SK-N-SH (cell line): ENCODE measurements around the gene NOB1. TPM values are rescaled to one million over a fixed set of nuclear protein-coding genes. Genes with fewer than 3 reads are reported as not detected.

ENCODE experiments used
- CTCF ChIA-PET: fragments of 300-600, 350-600 bp; formaldehyde crosslinking; extraction: SDS; loops from one replicate; lab custom pipeline; 2021; lab: Yijun Ruan, JAX
- POLR2A ChIA-PET: fragments of 350-600 bp; sonication (Branson Sonifier 250); formaldehyde crosslinking; extraction: SDS; loops from one replicate; lab custom pipeline; 2020; ENCODE audit warnings: antibody characterized with exemption, inconsistent platforms; lab: Yijun Ruan, JAX
- DNase-seq: peaks from one replicate; pipeline ENCODE4 v3.0.0; 2012
- H2AFZ ChIP-seq: fragments of 200-600 bp; sonication (generic); 2 replicates; pipeline ENCODE4 v1.8.1; 2016; ENCODE audit warnings: antibody characterized with exemption, mild to moderate bottlenecking, low read depth
- H3F3A ChIP-seq: fragments of 200-600 bp; sonication (generic); replicated peaks from 2 replicates; pipeline ENCODE3; 2016; ENCODE audit warnings: antibody characterized with exemption, mild to moderate bottlenecking; ENCODE audit not compliant: insufficient read depth
- H3K27ac ChIP-seq, 2 experiments: fragments of 200-500 bp in 1 of 2; fragments of 200-600 bp in 1 of 2; sonication (Bioruptor generic) in 1 of 2; sonication (generic), shearing (Covaris generic) in 1 of 2; 2 replicates each; pipeline versions ENCODE4 v1.5.1 to v1.6.1; 2014 to 2016; ENCODE audit warnings: low read depth in 2 of 2, inconsistent platforms in 1 of 2, low read length in 1 of 2, mild to moderate bottlenecking in 1 of 2, mixed read lengths in 1 of 2
- H3K27me3 ChIP-seq: fragments of 200-600 bp; sonication (generic), shearing (Covaris generic); 2 replicates; pipeline ENCODE4 v1.6.1; 2016; ENCODE audit warnings: mixed run types; ENCODE audit not compliant: insufficient read depth
- H3K36me3 ChIP-seq, 2 experiments: fragments of 200-500 bp in 1 of 2; fragments of 200-600 bp in 1 of 2; sonication (Bioruptor generic) in 1 of 2; sonication (generic) in 1 of 2; replicated peaks in 1 of 2; 2 replicates each; pipeline versions ENCODE3 to v1.5.1; 2014 to 2016; ENCODE audit warnings: low read length in 1 of 2, mild to moderate bottlenecking in 1 of 2; ENCODE audit not compliant: insufficient read depth in 2 of 2, control insufficient read depth in 1 of 2
- H3K4me1 ChIP-seq, 2 experiments: fragments of 200-500 bp in 1 of 2; fragments of 200-600 bp in 1 of 2; sonication (Bioruptor generic) in 1 of 2; sonication (generic), shearing (Covaris generic) in 1 of 2; 2 replicates each; pipeline versions ENCODE4 v1.5.1 to v1.6.1; 2014 to 2016; ENCODE audit warnings: low read depth in 1 of 2, low read length in 1 of 2, mixed run types in 1 of 2; ENCODE audit not compliant: insufficient read depth in 2 of 2, control insufficient read depth in 1 of 2
- H3K4me2 ChIP-seq: fragments of 200-600 bp; sonication (generic), shearing (Covaris generic); 2 replicates; pipeline ENCODE4 v1.6.1; 2017; ENCODE audit warnings: mixed run types
- H3K4me3 ChIP-seq, 2 experiments: fragments of 200-500 bp in 1 of 2; fragments of 200-600 bp in 1 of 2; sonication (Bioruptor generic) in 1 of 2; sonication (generic), shearing (Covaris generic) in 1 of 2; 2 replicates each; pipeline versions ENCODE4 v1.5.1 to v1.8.1; 2014 to 2016; ENCODE audit warnings: low read depth in 2 of 2, inconsistent platforms in 1 of 2, low read length in 1 of 2, mild to moderate bottlenecking in 1 of 2, mixed read lengths in 1 of 2, moderate library complexity in 1 of 2
- H3K79me2 ChIP-seq: fragments of 200-600 bp; sonication (generic); 2 replicates; pipeline ENCODE4 v1.8.1; 2017; ENCODE audit warnings: mild to moderate bottlenecking; ENCODE audit not compliant: insufficient read depth
- H3K9ac ChIP-seq: fragments of 200-600 bp; sonication (generic); 2 replicates; pipeline ENCODE4 v1.6.1; 2017; ENCODE audit warnings: mixed run types
- H3K9me2 ChIP-seq: fragments of 200-600 bp; sonication (generic); 2 replicates; pipeline ENCODE4 v1.6.1; 2017; ENCODE audit warnings: mixed run types
- H3K9me3 ChIP-seq: fragments of 200-600 bp; sonication (generic); 2 replicates; pipeline ENCODE4 v1.6.1; 2017; ENCODE audit warnings: mixed run types, mild to moderate bottlenecking, moderate library complexity
- H4K20me1 ChIP-seq: fragments of 200-600 bp; sonication (generic); 2 replicates; pipeline ENCODE4 v1.6.1; 2017; ENCODE audit warnings: mild to moderate bottlenecking, mixed run types; ENCODE audit not compliant: insufficient read depth
- CHD2 ChIP-seq: fragments of 150-350 bp; IDR thresholded peaks from 2 replicates; pipeline ENCODE4 v1.6.1; 2018; ENCODE audit warnings: low read length; ENCODE audit not compliant: partially characterized antibody
- ELF1 ChIP-seq: IDR thresholded peaks from 2 replicates; pipeline ENCODE4 v1.4.0; 2012
- JUND ChIP-seq: IDR thresholded peaks from 2 replicates; pipeline ENCODE4 v1.4.0; 2012
- MXI1 ChIP-seq: IDR thresholded peaks from 2 replicates; pipeline ENCODE4 v1.6.1; 2012; ENCODE audit warnings: mild to moderate bottlenecking, low read depth, low read length, improper control_type of control experiment
- NFIC ChIP-seq: IDR thresholded peaks from 2 replicates; pipeline ENCODE4 v1.4.0; 2012; ENCODE audit warnings: borderline replicate concordance
- PBX3 ChIP-seq: IDR thresholded peaks from 2 replicates; pipeline ENCODE4; 2012
- RCOR1 ChIP-seq: fragments of 150-350 bp; IDR thresholded peaks from 2 replicates; pipeline ENCODE4 v1.6.1; 2017; ENCODE audit warnings: antibody characterized with exemption, low read length
- REST ChIP-seq: IDR thresholded peaks from 2 replicates; pipeline ENCODE4 v1.6.1; 2012; ENCODE audit warnings: mild to moderate bottlenecking, low read depth, low read length, moderate library complexity
- SIN3A ChIP-seq: IDR thresholded peaks from 2 replicates; pipeline ENCODE4 v1.6.1; 2012; ENCODE audit warnings: low read depth, mild to moderate bottlenecking, low read length, moderate library complexity, borderline replicate concordance
- SMC3 ChIP-seq: IDR thresholded peaks from 2 replicates; pipeline ENCODE4 v1.6.1; 2012; ENCODE audit warnings: low read depth, low read length, improper control_type of control experiment
- YY1 ChIP-seq: IDR thresholded peaks from 2 replicates; pipeline ENCODE4 v1.4.0; 2012; ENCODE audit warnings: low read depth, mild to moderate bottlenecking
- ZBTB33 ChIP-seq: IDR thresholded peaks from 2 replicates; pipeline ENCODE4 v1.4.0; 2012; ENCODE audit warnings: low read depth, borderline replicate concordance
- WGBS: methylation state at CpG from one replicate; pipeline ENCODE4 v1.1.6; 2017; ENCODE audit warnings: low lambda C conversion rate; 5-methylcytosine and 5-hydroxymethylcytosine counted together
- polyA plus RNA-seq, 3 experiments: library from polyadenylated mRNA; depleted of rRNA; stranded (reverse); fragments of >200 nt; gene quantifications; 2 replicates each; pipeline ENCODE4 v1.2.3, GENCODE V29; 2012

The NOB1 gene
- polyA plus RNA-seq, 1 of the 3 experiments (the other 2 are of a cell fraction) = 86.3 TPM

GRCh38 chr16:69756705-69757104 is 2.0 kb upstream of the NOB1 start:
- Histone ChIP-seq H3K9ac (no peak overlapping the region), H3K36me3 (peaks cover 0 to 9% of the 10 kb centered on the region in 2 experiments), H3K27ac (no peak overlapping the region), H3K27me3 (no peaks in the 10 kb centered on the region), H3K4me3 (no peak overlapping the region), H3K79me2 (peaks cover 30% of the 10 kb centered on the region), H4K20me1 (no peaks in the 10 kb centered on the region), H3K4me1 (peaks cover 0 to 2% of the 10 kb centered on the region in 2 experiments; a peak in 2 of 4 replicates), H3K4me2 (no peak overlapping the region), H2AFZ (no peak overlapping the region), H3K9me3 (no peaks in the 10 kb centered on the region), H3F3A (peaks cover 11% of the 10 kb centered on the region), H3K9me2 (no peaks in the 10 kb centered on the region)
- 92% methylated on average over 10 of the region's 10 CpGs for WGBS
- CTCF ChIA-PET = interaction anchor here (2.3 to 6.2 kb wide), 3 partner anchors 46 to 360 kb away, joined by 7 to 67 read pairs (median 32); no protein-coding TSS in a partner anchor
- no peak for DNase-seq
- TF ChIP-seq ZBTB33 = no peak
- no peak for TF ChIP-seq YY1
- TF ChIP-seq NFIC = no peak
- no peak for TF ChIP-seq RCOR1
- no peak for TF ChIP-seq SIN3A
- no peak for TF ChIP-seq SMC3
- POLR2A ChIA-PET = no interaction called here

GRCh38 chr16:69754143-69754468 is 620 bp downstream of the NOB1 start:
- H3K9me2 ChIP-seq = no peaks in the 10 kb centered on the region
- CTCF ChIA-PET = interaction anchor here (0.6 to 6.2 kb wide), 36 partner anchors 8 to 405 kb away, joined by 3 to 67 read pairs (median 5); partner anchors contain the start of gene NQO1
- 31% methylated on average over 4 of the region's 4 CpGs for WGBS

More at GRCh38 chr16:69754143-69754468, 620 bp downstream of the NOB1 start:
- H3K4me2 ChIP-seq = peak overlapping the region; percentile 89
- peaks cover 0 to 2% of the 10 kb centered on the region in 2 experiments; a peak in 2 of 4 replicates for H3K4me1 ChIP-seq
- H3K27ac ChIP-seq = peak overlapping the region; percentile 40 to 45; a peak in 2 of 4 replicates
- no peaks in the 10 kb centered on the region for H3K9me3 ChIP-seq
- peaks cover 55% of the 10 kb centered on the region for H3K79me2 ChIP-seq
- no peaks in the 10 kb centered on the region for H3K27me3 ChIP-seq
- peak overlapping the region; percentile 84 for H3K9ac ChIP-seq
- TF ChIP-seq JUND (no peak), MXI1 (no peak), ELF1 (no peak), REST (no peak), RCOR1 (no peak), CHD2 (no peak), PBX3 (no peak)
- peak overlapping the region; percentile 86 to 98 for H3K4me3 ChIP-seq
- peaks cover 11 to 30% of the 10 kb centered on the region in 2 experiments for H3K36me3 ChIP-seq
- DNase-seq = no peak
- H4K20me1 ChIP-seq = no peaks in the 10 kb centered on the region
- POLR2A ChIA-PET = interaction anchor here (1.0 to 1.5 kb wide), 6 partner anchors 9 to 358 kb away, joined by 4 to 12 read pairs (median 6); partner anchors contain the start of gene NQO1
- peaks cover 12% of the 10 kb centered on the region for H3F3A ChIP-seq
- H2AFZ ChIP-seq = peak overlapping the region; percentile 70; the same call in 1 of the 2 replicates
